Right lobe of liver (tissue), 4 donors: ENCODE results near the gene C1QTNF7.
A peak's percentile ranks its signal among the peaks of the same experiment; 100 is the strongest.

ENCODE experiments used
- POLR2A ChIP-seq: fragments of 450-650 bp; IDR thresholded peaks from one replicate; pipeline ENCODE4 v1.6.1; 2017; ENCODE audit warnings: antibody characterized with exemption, mild to moderate bottlenecking
- TF ChIP-seq, protein P1 (sequence below), 4 donors: fragments of 200-600 bp in 3 of 4; fragments of 450-650 bp in 1 of 4; IDR thresholded peaks; one replicate each; pipeline versions ENCODE4 v1.5.1 to v1.8.0; 2016 to 2022; ENCODE audit warnings: antibody characterized with exemption in 4 of 4, mild to moderate bottlenecking in 2 of 4
- donor health status: DM: no; HTN: no; CAD: no.
- donor health status: DM: no; HTN: no; CAD: no.
- donor health status: DM: no; HTN: yes; CAD: no.

DNA sequence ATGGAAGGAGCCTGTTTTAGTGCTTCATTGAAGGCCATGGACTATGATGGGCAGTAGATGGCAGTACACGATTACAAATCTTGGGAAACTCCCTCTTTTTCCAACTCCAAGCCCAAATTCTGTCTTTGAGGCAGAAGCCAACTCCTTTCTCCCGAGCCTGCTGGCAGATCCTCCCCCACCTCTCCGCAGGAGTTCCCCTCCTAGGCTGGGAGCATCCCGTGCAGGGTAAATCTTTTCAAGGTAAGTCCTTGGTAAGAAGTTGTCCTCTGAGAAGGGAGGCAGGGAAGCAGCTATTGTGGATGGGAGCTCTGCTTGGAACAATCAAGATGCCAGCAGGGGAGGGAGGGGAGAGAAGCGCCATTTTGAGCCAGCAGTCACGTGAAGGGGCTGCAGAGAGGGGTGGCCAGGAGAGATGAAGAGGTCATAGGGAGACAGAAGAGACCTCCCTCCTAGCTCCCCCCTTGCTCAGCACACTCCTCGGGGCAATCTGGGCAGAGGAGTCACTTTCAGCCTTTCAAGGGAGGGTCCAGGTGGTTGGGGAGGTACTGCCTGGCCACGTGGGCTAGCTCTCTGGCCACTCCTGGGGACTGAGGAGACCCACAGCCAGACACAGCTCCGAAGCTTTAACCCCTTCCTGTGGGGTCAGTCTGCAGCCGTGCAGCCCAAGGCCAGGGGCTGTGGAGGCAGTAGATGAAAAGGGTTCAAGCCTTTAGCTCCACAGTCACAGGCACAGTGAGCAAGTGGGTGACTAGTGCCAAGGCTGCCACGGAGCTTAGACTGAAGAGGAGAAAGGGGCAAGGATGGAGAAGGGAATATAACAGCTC is 51.5 kb downstream of the C1QTNF7 start:
- TF ChIP-seq POLR2A = no peak
- TF ChIP-seq, protein P1, sequence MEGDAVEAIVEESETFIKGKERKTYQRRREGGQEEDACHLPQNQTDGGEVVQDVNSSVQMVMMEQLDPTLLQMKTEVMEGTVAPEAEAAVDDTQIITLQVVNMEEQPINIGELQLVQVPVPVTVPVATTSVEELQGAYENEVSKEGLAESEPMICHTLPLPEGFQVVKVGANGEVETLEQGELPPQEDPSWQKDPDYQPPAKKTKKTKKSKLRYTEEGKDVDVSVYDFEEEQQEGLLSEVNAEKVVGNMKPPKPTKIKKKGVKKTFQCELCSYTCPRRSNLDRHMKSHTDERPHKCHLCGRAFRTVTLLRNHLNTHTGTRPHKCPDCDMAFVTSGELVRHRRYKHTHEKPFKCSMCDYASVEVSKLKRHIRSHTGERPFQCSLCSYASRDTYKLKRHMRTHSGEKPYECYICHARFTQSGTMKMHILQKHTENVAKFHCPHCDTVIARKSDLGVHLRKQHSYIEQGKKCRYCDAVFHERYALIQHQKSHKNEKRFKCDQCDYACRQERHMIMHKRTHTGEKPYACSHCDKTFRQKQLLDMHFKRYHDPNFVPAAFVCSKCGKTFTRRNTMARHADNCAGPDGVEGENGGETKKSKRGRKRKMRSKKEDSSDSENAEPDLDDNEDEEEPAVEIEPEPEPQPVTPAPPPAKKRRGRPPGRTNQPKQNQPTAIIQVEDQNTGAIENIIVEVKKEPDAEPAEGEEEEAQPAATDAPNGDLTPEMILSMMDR (IDR thresholded peaks at IDR 0.05) = peak; percentile 53 to 77 (median 70)
